B cell (primary cell): ENCODE results near the gene WDFY2. TPM values are rescaled to one million over a fixed set of nuclear protein-coding genes. Genes with fewer than 3 reads are reported as not detected.

Source experiments
- ATAC-seq: fragments of 200-7000 bp; cut with Tn5 transposase; one replicate; pipeline ENCODE4 v1.10.0; 2021; ENCODE audit warnings: low read depth, mild to moderate bottlenecking, moderate number of reproducible peaks, moderate library complexity
- CTCF ChIA-PET: fragments of 350-600 bp; sonication (Branson Sonifier 250); formaldehyde crosslinking; loops from one replicate; lab custom pipeline; 2021; ENCODE audit warnings: antibody characterized with exemption, inconsistent platforms; lab: Charles Lee
- POLR2A ChIA-PET: fragments of 350-600 bp; sonication (Branson Sonifier 250); formaldehyde crosslinking; loops from one replicate; lab custom pipeline; 2021; ENCODE audit warnings: antibody characterized with exemption; lab: Charles Lee
- DNase-seq: peaks from one replicate; pipeline ENCODE4 v3.0.0; 2013
- H2AFZ ChIP-seq: 2 replicates; pipeline ENCODE4 v1.6.1; 2012; ENCODE audit warnings: mild to moderate bottlenecking, low read depth, low read length; ENCODE audit not compliant: insufficient read depth, poor library complexity, severe bottlenecking
- H3K27ac ChIP-seq, 2 donors: 1 replicate in 1 of 2; 2 replicates in 1 of 2; pipeline ENCODE4 v1.5.1; 2012 to 2013; ENCODE audit warnings: low read length in 2 of 2, mild to moderate bottlenecking in 2 of 2, moderate library complexity in 1 of 2
- H3K27me3 ChIP-seq, 4 experiments: fragments of 200-600 bp in 1 of 4; sonication (generic) in 1 of 4; replicated peaks in 1 of 4; 1 replicate in 2 of 4; 2 replicates in 2 of 4; pipeline versions ENCODE4 v1.6.1 to v1.7.0; 2013 to 2016; ENCODE audit warnings: low read length in 3 of 4, mild to moderate bottlenecking in 2 of 4, mixed read lengths in 1 of 4, moderate library complexity in 1 of 4; ENCODE audit not compliant: insufficient read depth in 4 of 4, control insufficient read depth in 3 of 4; ENCODE audit errors: control extremely low read depth in 1 of 4
- H3K36me3 ChIP-seq, 2 experiments: replicated peaks in 1 of 2; 1 replicate in 1 of 2; 2 replicates in 1 of 2; pipeline versions ENCODE4 v1.6.1 to v1.7.1; 2013; ENCODE audit warnings: low read length in 1 of 2; ENCODE audit not compliant: insufficient read depth in 2 of 2, control insufficient read depth in 1 of 2; ENCODE audit errors: control extremely low read depth in 1 of 2, extremely low read depth in 1 of 2
- H3K4me1 ChIP-seq, 2 donors: fragments of 200-600 bp in 1 of 2; sonication (generic) in 1 of 2; 1 replicate in 1 of 2; 2 replicates in 1 of 2; pipeline versions ENCODE4 v1.5.1 to v1.6.1; 2013 to 2017; ENCODE audit warnings: low read length in 2 of 2; ENCODE audit not compliant: control insufficient read depth in 2 of 2, insufficient read depth in 2 of 2
- H3K4me2 ChIP-seq: replicated peaks from 2 replicates; pipeline ENCODE3; 2012; ENCODE audit warnings: mild to moderate bottlenecking, low read depth, low read length; ENCODE audit not compliant: poor library complexity, severe bottlenecking
- H3K4me3 ChIP-seq, 5 experiments: fragments of 200-600 bp in 1 of 5; sonication (generic) in 1 of 5; 1 replicate in 3 of 5; 2 replicates in 2 of 5; pipeline versions ENCODE4 v1.5.1 to v1.7.0; 2011 to 2016; ENCODE audit warnings: low read length in 4 of 5, mild to moderate bottlenecking in 4 of 5, low read depth in 2 of 5, control low read depth in 1 of 5, moderate library complexity in 1 of 5; ENCODE audit not compliant: insufficient read depth in 1 of 5; ENCODE audit errors: control extremely low read depth in 1 of 5, extremely low read depth in 1 of 5
- H3K79me2 ChIP-seq: fragments of 200-600 bp; sonication (generic); one replicate; pipeline ENCODE4 v1.6.0; 2016; ENCODE audit warnings: low read length; ENCODE audit not compliant: control insufficient read depth, insufficient read depth
- H3K9ac ChIP-seq: fragments of 200-600 bp; sonication (generic); 2 replicates; pipeline ENCODE4 v1.6.1; 2017; ENCODE audit warnings: mild to moderate bottlenecking, low read length, moderate library complexity
- H3K9me3 ChIP-seq, 3 donors: one replicate each; pipeline versions ENCODE4 v1.6.1 to v1.7.1; 2013; ENCODE audit warnings: low read length in 2 of 3; ENCODE audit not compliant: control insufficient read depth in 2 of 3, insufficient read depth in 1 of 3; ENCODE audit errors: control extremely low read depth in 1 of 3
- H4K20me1 ChIP-seq: 2 replicates; pipeline ENCODE4 v1.6.0; 2012; ENCODE audit warnings: mild to moderate bottlenecking, low read length; ENCODE audit not compliant: insufficient read depth, control insufficient read depth, poor library complexity, severe bottlenecking
- H3K27ac Mint-ChIP-seq: one replicate; pipeline ENCODE4 v1.8.0; 2021; ENCODE audit warnings: mixed read lengths
- H3K27me3 Mint-ChIP-seq: one replicate; pipeline ENCODE4 v1.8.0; 2021; ENCODE audit warnings: mixed read lengths
- H3K4me1 Mint-ChIP-seq: one replicate; pipeline ENCODE4 v1.8.0; 2021; ENCODE audit warnings: mixed read lengths
- H3K4me3 Mint-ChIP-seq: one replicate; pipeline ENCODE4 v1.8.0; 2021; ENCODE audit warnings: mixed read lengths
- H3K9me3 Mint-ChIP-seq: one replicate; pipeline ENCODE4 v1.8.0; 2022; ENCODE audit warnings: mixed read lengths; ENCODE audit not compliant: insufficient read depth
- EZH2 ChIP-seq: IDR thresholded peaks from 2 replicates; pipeline ENCODE4 v1.6.1; 2012; ENCODE audit warnings: borderline replicate concordance, low read depth, mild to moderate bottlenecking, moderate library complexity, low read length; ENCODE audit not compliant: insufficient read depth, poor library complexity, severe bottlenecking
- WGBS: methylation state at CpG from one replicate; pipeline ENCODE4 v1.1.5; 2013; ENCODE audit warnings: missing lambda C conversion rate; ENCODE audit not compliant: insufficient coverage; 5-methylcytosine and 5-hydroxymethylcytosine counted together
- intact Hi-C: fragments of 100-400 bp; cut with micrococcal nuclease; formaldehyde crosslinking; loops from one replicate; pipeline ENCODE4 v1.10.0; 2022
- polyA plus RNA-seq: library from polyadenylated mRNA; depleted of rRNA; stranded (reverse); fragments of >200 nt; gene quantifications from 2 replicates; pipeline ENCODE4 v1.2.3, GENCODE V29; 2012
- total RNA-seq, 2 donors: library from RNA; stranded (reverse); fragments of 120-200 nt in 1 of 2; gene quantifications; 1 replicate in 1 of 2; 2 replicates in 1 of 2; pipeline versions ENCODE4 v1.2.3 to v1.2.4, GENCODE V29; 2013 to 2022
- TF ChIP-seq, protein P1 (sequence below): fragments of 200-600 bp; IDR thresholded peaks from one replicate; pipeline ENCODE4 v1.8.0; 2022; ENCODE audit warnings: antibody characterized with exemption, mild to moderate bottlenecking

The WDFY2 gene
- total and polyA plus RNA-seq, 2 donors (not counting 1 experiment from before 2014, with no cell fraction given), result 12.4 to 47.7 TPM

- intact Hi-C loops, result no loop called here
- no peak overlapping the region for H3K27ac Mint-ChIP-seq
Observed at GRCh38 chr13:51769455-51770127, 185.3 kb downstream of the WDFY2 start.

DNA sequence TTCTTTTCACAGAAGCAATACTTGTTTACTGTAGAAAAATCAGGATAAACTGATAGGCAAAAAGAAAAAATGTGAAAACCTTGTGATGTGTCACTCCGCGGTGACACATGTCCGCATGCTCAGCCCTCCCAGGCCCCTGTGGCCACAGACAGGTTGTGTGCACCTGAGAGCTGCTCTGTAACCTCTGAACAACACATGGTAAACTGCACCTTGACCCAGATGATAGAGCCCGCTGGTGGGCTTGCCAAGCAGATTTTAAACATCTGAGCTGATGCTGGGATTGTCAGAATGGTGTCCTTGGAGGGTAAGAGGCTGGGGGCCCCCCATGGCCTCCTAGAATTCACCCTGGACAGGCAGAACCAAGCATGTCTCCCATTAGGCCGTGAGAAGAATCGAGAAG, 185.9 kb downstream of the WDFY2 start:
- Histone ChIP-seq H3K27me3 (no peaks in the 10 kb centered on the region), H3K4me3 (no peak overlapping the region), H3K27ac (no peak overlapping the region), H2AFZ (no peak overlapping the region), H3K4me1 (peaks cover 0 to 9% of the 10 kb centered on the region in 2 donors), H3K36me3 (peaks cover 0 to 10% of the 10 kb centered on the region in 2 experiments), H3K9me3 (peaks cover 0 to 4% (median 0%) of the 10 kb centered on the region in 3 donors), H3K9ac (no peak overlapping the region), H4K20me1 (no peaks in the 10 kb centered on the region), H3K4me2 (no peak overlapping the region), H3K79me2 (no peaks in the 10 kb centered on the region)
- Mint-ChIP-seq H3K4me1 (peaks cover 13% of the 10 kb centered on the region), H3K4me3 (no peak overlapping the region), H3K9me3 (no peaks in the 10 kb centered on the region), H3K27me3 (no peaks in the 10 kb centered on the region), H3K27ac (no peak overlapping the region)
- WGBS, result 100% methylated on average over 5 of the region's 6 CpGs
- TF ChIP-seq, protein P1, sequence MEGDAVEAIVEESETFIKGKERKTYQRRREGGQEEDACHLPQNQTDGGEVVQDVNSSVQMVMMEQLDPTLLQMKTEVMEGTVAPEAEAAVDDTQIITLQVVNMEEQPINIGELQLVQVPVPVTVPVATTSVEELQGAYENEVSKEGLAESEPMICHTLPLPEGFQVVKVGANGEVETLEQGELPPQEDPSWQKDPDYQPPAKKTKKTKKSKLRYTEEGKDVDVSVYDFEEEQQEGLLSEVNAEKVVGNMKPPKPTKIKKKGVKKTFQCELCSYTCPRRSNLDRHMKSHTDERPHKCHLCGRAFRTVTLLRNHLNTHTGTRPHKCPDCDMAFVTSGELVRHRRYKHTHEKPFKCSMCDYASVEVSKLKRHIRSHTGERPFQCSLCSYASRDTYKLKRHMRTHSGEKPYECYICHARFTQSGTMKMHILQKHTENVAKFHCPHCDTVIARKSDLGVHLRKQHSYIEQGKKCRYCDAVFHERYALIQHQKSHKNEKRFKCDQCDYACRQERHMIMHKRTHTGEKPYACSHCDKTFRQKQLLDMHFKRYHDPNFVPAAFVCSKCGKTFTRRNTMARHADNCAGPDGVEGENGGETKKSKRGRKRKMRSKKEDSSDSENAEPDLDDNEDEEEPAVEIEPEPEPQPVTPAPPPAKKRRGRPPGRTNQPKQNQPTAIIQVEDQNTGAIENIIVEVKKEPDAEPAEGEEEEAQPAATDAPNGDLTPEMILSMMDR, result no peak
- no peak for TF ChIP-seq EZH2
- intact Hi-C loops, result no loop called here
- ChIA-PET POLR2A (no interaction called here), CTCF (no interaction called here)
- no peak for DNase-seq
- ATAC-seq, result no peak

More at GRCh38 chr13:51769455-51770127, 185.3 kb downstream of the WDFY2 start:
- no peaks in the 10 kb centered on the region for H3K27me3 ChIP-seq
- ChIA-PET POLR2A (no interaction called here), CTCF (interaction anchor here (1.4 kb wide), 1 partner anchor 9 kb away, joined by 3 read pairs; no protein-coding TSS in a partner anchor)
- no peaks in the 10 kb centered on the region for H3K27me3 Mint-ChIP-seq
- peaks cover 5 to 14% of the 10 kb centered on the region in 2 donors for H3K4me1 ChIP-seq
- no peak overlapping the region for H3K4me3 ChIP-seq
- peaks cover 0 to 4% (median 0%) of the 10 kb centered on the region in 3 donors for H3K9me3 ChIP-seq
- ATAC-seq, result no peak
- H2AFZ ChIP-seq, result no peak overlapping the region
- TF ChIP-seq, protein P1, result no peak
- TF ChIP-seq EZH2, result no peak
- H4K20me1 ChIP-seq, result no peaks in the 10 kb centered on the region
- H3K4me3 Mint-ChIP-seq, result no peak overlapping the region
- H3K9me3 Mint-ChIP-seq, result no peaks in the 10 kb centered on the region
- no peak overlapping the region for H3K9ac ChIP-seq
- no peak for DNase-seq
- no peak overlapping the region for H3K27ac ChIP-seq
- H3K4me1 Mint-ChIP-seq, result peaks cover 18% of the 10 kb centered on the region
- WGBS, result 94% methylated on average over 8 of the region's 11 CpGs
- H3K79me2 ChIP-seq, result no peaks in the 10 kb centered on the region
- H3K4me2 ChIP-seq, result no peak overlapping the region
- H3K36me3 ChIP-seq, result peaks cover 0 to 10% of the 10 kb centered on the region in 2 experiments
